Lung (tissue), 12 donors: ENCODE data around the gene BABAM2. TPM values are rescaled to one million over a fixed set of nuclear protein-coding genes. Genes with fewer than 3 reads are reported as not detected.
A peak's percentile ranks its signal among the peaks of the same experiment; 100 is the strongest.

Experiments used
- ATAC-seq: fragments of 200-7000 bp; cut with Tn5 transposase; one replicate; pipeline ENCODE4 v1.9.1; 2020; ENCODE audit warnings: moderate number of reproducible peaks; ENCODE audit not compliant: insufficient read depth, low FRiP score
- DNase-seq, 3 donors: peaks; one replicate each; pipeline ENCODE4 v3.0.0-alpha.2; 2013 to 2017
- H3K27ac ChIP-seq, 2 donors: one replicate each; pipeline ENCODE4 v1.5.1; 2013; ENCODE audit warnings: mild to moderate bottlenecking in 2 of 2, moderate library complexity in 2 of 2, control low read depth in 1 of 2, inconsistent platforms in 1 of 2, low read depth in 1 of 2, low read length in 1 of 2
- H3K27me3 ChIP-seq, 3 donors: one replicate each; pipeline ENCODE4 v1.5.1; 2013; ENCODE audit warnings: low read length in 2 of 3; ENCODE audit not compliant: control insufficient read depth in 3 of 3, insufficient read depth in 3 of 3
- H3K36me3 ChIP-seq, 4 donors: one replicate each; pipeline ENCODE4 v1.5.1; 2013; ENCODE audit warnings: low read length in 4 of 4, mild to moderate bottlenecking in 1 of 4, moderate library complexity in 1 of 4; ENCODE audit not compliant: control insufficient read depth in 4 of 4, insufficient read depth in 4 of 4
- H3K4me1 ChIP-seq, 5 donors: one replicate each; pipeline ENCODE4 v1.5.1; 2013; ENCODE audit warnings: low read length in 5 of 5, mild to moderate bottlenecking in 2 of 5, moderate library complexity in 1 of 5; ENCODE audit not compliant: control insufficient read depth in 5 of 5, insufficient read depth in 5 of 5
- H3K4me3 ChIP-seq: one replicate; pipeline ENCODE4 v1.5.1; 2013; ENCODE audit warnings: mild to moderate bottlenecking, control low read depth, moderate library complexity
- H3K9ac ChIP-seq, 2 donors: one replicate each; pipeline ENCODE4 v1.5.1; 2013; ENCODE audit warnings: low read length in 2 of 2, control low read depth in 1 of 2; ENCODE audit not compliant: insufficient read depth in 1 of 2
- H3K9me3 ChIP-seq, 4 donors: one replicate each; pipeline ENCODE4 v1.5.1; 2013; ENCODE audit warnings: low read length in 3 of 4, mild to moderate bottlenecking in 1 of 4, moderate library complexity in 1 of 4; ENCODE audit not compliant: control insufficient read depth in 4 of 4, insufficient read depth in 3 of 4
- CTCF ChIP-seq: IDR thresholded peaks from 2 replicates; pipeline ENCODE4 v1.5.1; 2012; ENCODE audit warnings: mild to moderate bottlenecking; ENCODE audit errors: control extremely low read depth, extremely low read depth
- WGBS, 2 donors: extraction: QIAGEN DNeasy Blood & Tissue Kit; methylation state at CpG; one replicate each; pipeline ENCODE4 v1.1.7; 2013; 5-methylcytosine and 5-hydroxymethylcytosine counted together
- polyA plus RNA-seq, 2 donors: library from polyadenylated mRNA; stranded (reverse); fragments of 200-250 nt; gene quantifications; one replicate each; pipeline ENCODE4 v1.2.1, GENCODE V29; 2013
- total RNA-seq, 2 donors: library from RNA; depleted of rRNA in 1 of 2; stranded (reverse); fragments of >200 nt in 1 of 2; gene quantifications; one replicate each; pipeline ENCODE4 v1.2.1, GENCODE V29; 2014 to 2021
- donor health status: control.
- donor health status: control.
- donor health status: Bipolar disorder and iron deficiency.
- donor health status: healthy.
- donor health status: DM: yes; HTN: yes; CAD: no.

Gene BABAM2
- total and polyA plus RNA-seq, 4 donors: 19.0 to 43.3 (median 33.7) TPM

GRCh38 chr2:28274911-28275685 is 384.6 kb downstream of the BABAM2 start:
- no peaks in the 10 kb centered on the region for H3K9me3 ChIP-seq
- H3K4me1 ChIP-seq: peaks cover 0 to 12% (median 4%) of the 10 kb centered on the region in 5 donors
- no peaks in the 10 kb centered on the region for H3K36me3 ChIP-seq
- no peak for DNase-seq
- H3K4me3 ChIP-seq: no peak overlapping the region
- no peak for TF ChIP-seq CTCF
- peak; percentile 44 for ATAC-seq
- H3K27me3 ChIP-seq: no peaks in the 10 kb centered on the region
- H3K27ac ChIP-seq: peak overlapping the region; percentile 54 to 57
- WGBS, 2 donors: 49 to 53% methylated on average over 11 of the region's 11 CpGs
- no peak overlapping the region for H3K9ac ChIP-seq

- 68 to 83% methylated on average over 11 of the region's 11 CpGs for WGBS, 2 donors
- Histone ChIP-seq H3K4me3 (no peak overlapping the region), H3K27me3 (no peaks in the 10 kb centered on the region), H3K9me3 (no peaks in the 10 kb centered on the region), H3K36me3 (no peaks in the 10 kb centered on the region), H3K4me1 (peaks cover 2 to 10% (median 7%) of the 10 kb centered on the region in 5 donors), H3K9ac (no peak overlapping the region), H3K27ac (no peak overlapping the region)
- TF ChIP-seq CTCF: no peak
- no peak for DNase-seq
- peak; percentile 71 for ATAC-seq
These were observed 385.6 kb downstream of the BABAM2 start for GRCh38 chr2:28276076-28276618.

- TF ChIP-seq CTCF: no peak
- no peaks in the 10 kb centered on the region for H3K9me3 ChIP-seq
- H3K9ac ChIP-seq: no peak overlapping the region
These were observed 386.3 kb downstream of the BABAM2 start for GRCh38 chr2:28276807-28277206.

More at GRCh38 chr2:28276807-28277206, 386.3 kb downstream of the BABAM2 start:
- H3K4me1 ChIP-seq: peaks cover under 1 to 10% (median 4%) of the 10 kb centered on the region in 5 donors
- H3K4me3 ChIP-seq: no peak overlapping the region
- H3K27ac ChIP-seq: no peak overlapping the region
- no peaks in the 10 kb centered on the region for H3K27me3 ChIP-seq
- 97% methylated on average over 9 of the region's 9 CpGs for WGBS, 2 donors
- no peaks in the 10 kb centered on the region for H3K36me3 ChIP-seq
- ATAC-seq (no peak), DNase-seq (no peak)
